ENCODE results near the gene GNAT3.

The GNAT3 gene

GRCh38 chr7:80445351-80445750, 66.5 kb downstream of the GNAT3 start:
- no peak for DNase-seq (ENCODE audit: low read depth in 1 of 2, low spot score in 1 of 2)
- TF ChIP-seq JUND (IDR thresholded peaks at IDR 0.05; ENCODE audit: low read depth): no peak
- in situ Hi-C loops (cut with HindIII; ENCODE audit: low pct_unique_long_range_greater_than_20kb, low sequenced_read_pairs): no loop called here

GRCh38 chr7:80444811-80445210, 67.1 kb downstream of the GNAT3 start:
- no peak for TF ChIP-seq JUND (IDR thresholded peaks at IDR 0.05; ENCODE audit: low read depth)
- DNase-seq (ENCODE audit: low read depth in 1 of 2, low spot score in 1 of 2): no peak
- in situ Hi-C loops (cut with HindIII; ENCODE audit: low pct_unique_long_range_greater_than_20kb, low sequenced_read_pairs): no loop called here

- in situ Hi-C loops (cut with HindIII; ENCODE audit: low pct_unique_long_range_greater_than_20kb, low sequenced_read_pairs): no loop called here
- no peak for DNase-seq (ENCODE audit: low read depth in 1 of 2, low spot score in 1 of 2)
- TF ChIP-seq JUND (IDR thresholded peaks at IDR 0.05; ENCODE audit: low read depth): no peak
These were observed 68.5 kb downstream of the GNAT3 start for GRCh38 chr7:80443325-80443724.

GRCh38 chr7:80440883-80441282, 71.0 kb downstream of the GNAT3 start:
- in situ Hi-C loops (cut with HindIII; ENCODE audit: low pct_unique_long_range_greater_than_20kb, low sequenced_read_pairs): no loop called here
- no peak for TF ChIP-seq JUND (IDR thresholded peaks at IDR 0.05; ENCODE audit: low read depth)
- DNase-seq (ENCODE audit: low read depth in 1 of 2, low spot score in 1 of 2): no peak

- TF ChIP-seq JUND (IDR thresholded peaks at IDR 0.05; ENCODE audit: low read depth): no peak
- in situ Hi-C loops (cut with HindIII; ENCODE audit: low pct_unique_long_range_greater_than_20kb, low sequenced_read_pairs): no loop called here
- no peak for DNase-seq (ENCODE audit: low read depth in 1 of 2, low spot score in 1 of 2)
These were observed 71.7 kb downstream of the GNAT3 start for GRCh38 chr7:80439894-80440821.

GRCh38 chr7:80435521-80435920, 76.3 kb downstream of the GNAT3 start:
- DNase-seq (ENCODE audit: low read depth in 1 of 2, low spot score in 1 of 2): no peak
- no peak for TF ChIP-seq JUND (IDR thresholded peaks at IDR 0.05; ENCODE audit: low read depth)
- in situ Hi-C loops (cut with HindIII; ENCODE audit: low pct_unique_long_range_greater_than_20kb, low sequenced_read_pairs): no loop called here

- in situ Hi-C loops (cut with HindIII; ENCODE audit: low pct_unique_long_range_greater_than_20kb, low sequenced_read_pairs): no loop called here
- no peak for DNase-seq (ENCODE audit: low read depth in 1 of 2, low spot score in 1 of 2)
- no peak for TF ChIP-seq JUND (IDR thresholded peaks at IDR 0.05; ENCODE audit: low read depth)
These were observed 77.8 kb downstream of the GNAT3 start for GRCh38 chr7:80434047-80434446.

- no peak for DNase-seq (ENCODE audit: low read depth in 1 of 2, low spot score in 1 of 2)
- TF ChIP-seq JUND (IDR thresholded peaks at IDR 0.05; ENCODE audit: low read depth): no peak
- in situ Hi-C loops (cut with HindIII; ENCODE audit: low pct_unique_long_range_greater_than_20kb, low sequenced_read_pairs): no loop called here
These were observed 79.7 kb downstream of the GNAT3 start for GRCh38 chr7:80432166-80432565.

GRCh38 chr7:80429181-80429580, 82.7 kb downstream of the GNAT3 start:
- TF ChIP-seq JUND (IDR thresholded peaks at IDR 0.05; ENCODE audit: low read depth): no peak
- in situ Hi-C loops (cut with HindIII; ENCODE audit: low pct_unique_long_range_greater_than_20kb, low sequenced_read_pairs): no loop called here
- no peak for DNase-seq (ENCODE audit: low read depth in 1 of 2, low spot score in 1 of 2)

GRCh38 chr7:80428161-80429054, 83.5 kb downstream of the GNAT3 start:
- peak; percentile 32 to 84 for DNase-seq (ENCODE audit: low read depth in 1 of 2, low spot score in 1 of 2)
- no peak for TF ChIP-seq JUND (IDR thresholded peaks at IDR 0.05; ENCODE audit: low read depth)
- in situ Hi-C loops (cut with HindIII; ENCODE audit: low pct_unique_long_range_greater_than_20kb, low sequenced_read_pairs): no loop called here

GRCh38 chr7:80427218-80427617, 84.6 kb downstream of the GNAT3 start:
- in situ Hi-C loops (cut with HindIII; ENCODE audit: low pct_unique_long_range_greater_than_20kb, low sequenced_read_pairs): no loop called here
- no peak for TF ChIP-seq JUND (IDR thresholded peaks at IDR 0.05; ENCODE audit: low read depth)
- DNase-seq (ENCODE audit: low read depth in 1 of 2, low spot score in 1 of 2): no peak

GRCh38 chr7:80420876-80421275, 91.0 kb downstream of the GNAT3 start:
- no peak for TF ChIP-seq JUND (IDR thresholded peaks at IDR 0.05; ENCODE audit: low read depth)
- no peak for DNase-seq (ENCODE audit: low read depth in 1 of 2, low spot score in 1 of 2)
- in situ Hi-C loops (cut with HindIII; ENCODE audit: low pct_unique_long_range_greater_than_20kb, low sequenced_read_pairs): no loop called here
